ENCODE data around the gene CYP4B1. TPM values are rescaled to one million over a fixed set of nuclear protein-coding genes. Genes with fewer than 3 reads are reported as not detected.

Gene CYP4B1
- total RNA-seq, 4 donors from 2014 or later, result 42.5 to 184 (median 77.6) TPM

DNA sequence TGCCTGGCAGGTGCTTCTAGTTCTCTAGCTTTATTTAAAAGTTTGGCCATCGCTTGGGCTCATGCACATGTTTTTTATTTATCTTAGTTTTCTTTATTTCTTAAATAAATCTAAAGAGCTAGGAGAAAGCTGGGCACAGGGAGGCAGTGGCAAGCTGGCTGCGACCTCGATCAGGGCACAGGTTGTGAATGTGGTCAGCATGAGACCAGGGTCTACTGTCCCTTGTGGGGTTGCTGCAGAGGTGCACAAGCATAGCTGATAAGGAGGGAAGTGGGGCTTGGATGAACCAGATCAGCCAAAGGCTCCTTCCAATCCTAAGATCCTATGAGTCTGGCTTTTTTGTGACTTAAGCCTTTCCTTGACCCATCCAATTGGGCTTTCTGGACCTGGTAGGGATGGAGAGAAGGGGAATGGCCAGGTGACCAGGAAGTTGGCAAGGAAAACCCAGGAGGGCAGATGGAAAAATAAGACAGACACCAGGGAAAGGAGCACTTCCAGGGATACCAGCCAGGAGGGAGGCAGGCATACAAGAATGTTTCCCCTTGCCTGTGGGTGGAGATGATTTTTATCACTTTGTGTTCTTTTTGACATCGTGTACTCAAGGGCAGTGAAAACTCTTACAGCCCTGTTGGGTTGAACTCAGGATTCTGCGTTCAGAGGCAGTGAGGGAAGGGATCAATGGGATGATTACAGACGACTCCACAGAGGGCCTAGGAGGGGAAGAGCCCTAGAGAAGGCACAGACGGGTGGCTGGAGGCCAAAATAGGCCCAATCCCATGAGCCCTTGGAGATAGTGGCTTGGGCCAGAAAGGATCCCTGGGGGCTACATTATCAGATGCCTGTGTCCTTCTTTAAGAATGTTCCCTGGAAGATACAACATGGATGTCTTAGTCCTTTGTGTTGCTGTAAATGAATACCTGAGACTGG is 8.5 kb downstream of the CYP4B1 start:
- Histone ChIP-seq H3K9me3 (peaks cover 0 to 7% (median 0%) of the 10 kb centered on the region in 3 donors), H3K36me3 (no peaks in the 10 kb centered on the region), H3K27ac (peak overlapping the region; percentile 52 to 85 (median 80)), H3K4me3 (no peak overlapping the region), H3K4me1 (peaks cover 0 to 33% (median 7%) of the 10 kb centered on the region in 3 donors), H3K27me3 (peaks cover 5% of the 10 kb centered on the region)
- ATAC-seq, result no peak
- TF ChIP-seq POLR2AphosphoS5 (IDR thresholded peaks at IDR 0.05), result no peak
- 64 to 84% methylated on average over 5 to 6 of the region's 7 CpGs for WGBS, 2 donors (ENCODE audit: low coverage in 1 of 2)

DNA sequence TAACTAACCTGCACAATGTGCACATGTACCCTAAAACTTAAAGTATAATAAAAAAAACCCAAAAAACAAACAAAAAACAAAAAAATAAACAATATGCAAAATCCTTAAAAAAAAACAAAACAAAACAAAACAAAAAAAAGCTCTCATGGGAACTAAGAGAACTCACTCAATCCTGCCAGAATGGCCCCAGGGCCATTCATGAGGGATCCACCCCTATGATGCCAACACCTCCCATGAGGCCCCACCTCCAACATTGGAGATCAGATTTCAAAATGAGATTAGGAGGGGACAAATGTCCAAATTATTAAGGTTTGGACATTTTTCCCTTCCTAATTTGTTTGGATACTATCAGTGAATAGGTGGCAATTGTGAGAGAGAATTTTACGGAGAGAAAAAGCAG is 10.2 kb downstream of the CYP4B1 start:
- H3K27ac ChIP-seq, result no peak overlapping the region
- peaks cover 5% of the 10 kb centered on the region for H3K27me3 ChIP-seq
- WGBS, 2 donors (ENCODE audit: low coverage in 1 of 2), result 83 to 92% methylated on average over 1 of the region's 1 CpG
- TF ChIP-seq POLR2A (IDR thresholded peaks at IDR 0.05) (no peak), POLR2AphosphoS5 (IDR thresholded peaks at IDR 0.05) (no peak), EP300 (IDR thresholded peaks at IDR 0.05) (no peak)
- TF ChIP-seq, protein P1, sequence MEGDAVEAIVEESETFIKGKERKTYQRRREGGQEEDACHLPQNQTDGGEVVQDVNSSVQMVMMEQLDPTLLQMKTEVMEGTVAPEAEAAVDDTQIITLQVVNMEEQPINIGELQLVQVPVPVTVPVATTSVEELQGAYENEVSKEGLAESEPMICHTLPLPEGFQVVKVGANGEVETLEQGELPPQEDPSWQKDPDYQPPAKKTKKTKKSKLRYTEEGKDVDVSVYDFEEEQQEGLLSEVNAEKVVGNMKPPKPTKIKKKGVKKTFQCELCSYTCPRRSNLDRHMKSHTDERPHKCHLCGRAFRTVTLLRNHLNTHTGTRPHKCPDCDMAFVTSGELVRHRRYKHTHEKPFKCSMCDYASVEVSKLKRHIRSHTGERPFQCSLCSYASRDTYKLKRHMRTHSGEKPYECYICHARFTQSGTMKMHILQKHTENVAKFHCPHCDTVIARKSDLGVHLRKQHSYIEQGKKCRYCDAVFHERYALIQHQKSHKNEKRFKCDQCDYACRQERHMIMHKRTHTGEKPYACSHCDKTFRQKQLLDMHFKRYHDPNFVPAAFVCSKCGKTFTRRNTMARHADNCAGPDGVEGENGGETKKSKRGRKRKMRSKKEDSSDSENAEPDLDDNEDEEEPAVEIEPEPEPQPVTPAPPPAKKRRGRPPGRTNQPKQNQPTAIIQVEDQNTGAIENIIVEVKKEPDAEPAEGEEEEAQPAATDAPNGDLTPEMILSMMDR (IDR thresholded peaks at IDR 0.05), result no peak
- H3K9me3 ChIP-seq, result peaks cover 0 to 7% (median 0%) of the 10 kb centered on the region in 3 donors
- peaks cover 0 to 6% of the 10 kb centered on the region in 2 donors for H3K36me3 ChIP-seq
- H3K4me1 ChIP-seq, result peaks cover 0 to 33% (median 7%) of the 10 kb centered on the region in 3 donors
- no peak for ATAC-seq
- no peak overlapping the region for H3K4me3 ChIP-seq

- H3K27ac ChIP-seq, result no peak overlapping the region
- no peak for TF ChIP-seq POLR2AphosphoS5 (IDR thresholded peaks at IDR 0.05)
- TF ChIP-seq, protein P1 (IDR thresholded peaks at IDR 0.05), result no peak
- no peak for TF ChIP-seq EP300 (IDR thresholded peaks at IDR 0.05)
- TF ChIP-seq POLR2A (IDR thresholded peaks at IDR 0.05), result no peak
- no peaks in the 10 kb centered on the region for H3K27me3 ChIP-seq
- H3K9me3 ChIP-seq, result peaks cover 0 to 7% (median 0%) of the 10 kb centered on the region in 3 donors
- 97% methylated on average over 3 of the region's 3 CpGs for WGBS, 2 donors (ENCODE audit: low coverage in 1 of 2)
- no peak for ATAC-seq
- peaks cover 0 to 26% (median 7%) of the 10 kb centered on the region in 3 donors for H3K4me1 ChIP-seq
- peaks cover 0 to 15% of the 10 kb centered on the region in 2 donors for H3K36me3 ChIP-seq
- no peak overlapping the region for H3K4me3 ChIP-seq
Measured at GRCh38 chr1:46809904-46810303, 11.1 kb downstream of the CYP4B1 start.

- WGBS, 2 donors (ENCODE audit: low coverage in 1 of 2), result 80 to 83% methylated on average over 2 to 4 of the region's 5 CpGs
- peaks cover 0 to 19% (median 7%) of the 10 kb centered on the region in 3 donors for H3K4me1 ChIP-seq
- H3K36me3 ChIP-seq, result peaks cover 0 to 20% of the 10 kb centered on the region in 2 donors
- H3K27ac ChIP-seq, result peak overlapping the region in 2 of 4 donors; percentile 43 to 58
- TF ChIP-seq, protein P1 (IDR thresholded peaks at IDR 0.05), result no peak
- TF ChIP-seq EP300 (IDR thresholded peaks at IDR 0.05) (no peak), POLR2AphosphoS5 (IDR thresholded peaks at IDR 0.05) (no peak), POLR2A (IDR thresholded peaks at IDR 0.05) (no peak)
- H3K4me3 ChIP-seq, result no peak overlapping the region
- peaks cover 0 to 7% (median 0%) of the 10 kb centered on the region in 3 donors for H3K9me3 ChIP-seq
- ATAC-seq, result no peak
- no peaks in the 10 kb centered on the region for H3K27me3 ChIP-seq
Measured at GRCh38 chr1:46810596-46810995, 11.8 kb downstream of the CYP4B1 start.

- peaks cover 0 to 20% of the 10 kb centered on the region in 2 donors for H3K36me3 ChIP-seq
- TF ChIP-seq EP300 (IDR thresholded peaks at IDR 0.05), result no peak
- TF ChIP-seq, protein P1 (IDR thresholded peaks at IDR 0.05), result no peak
- no peak for TF ChIP-seq POLR2AphosphoS5 (IDR thresholded peaks at IDR 0.05)
- no peak for TF ChIP-seq POLR2A (IDR thresholded peaks at IDR 0.05)
- 33 to 92% methylated on average over 1 to 2 of the region's 5 CpGs for WGBS, 2 donors (ENCODE audit: low coverage in 1 of 2)
- H3K4me3 ChIP-seq, result no peak overlapping the region
- no peak for ATAC-seq
- peak overlapping the region in 2 of 4 donors; percentile 43 to 58 for H3K27ac ChIP-seq
- H3K9me3 ChIP-seq, result peaks cover 0 to 7% (median 0%) of the 10 kb centered on the region in 3 donors
- no peaks in the 10 kb centered on the region for H3K27me3 ChIP-seq
- peaks cover 0 to 15% (median 7%) of the 10 kb centered on the region in 3 donors for H3K4me1 ChIP-seq
Measured at GRCh38 chr1:46811053-46811452, 12.2 kb downstream of the CYP4B1 start.
